ENCODE results near the gene MAOB.
"Not testable (repeated sequence)": the region's sequence is repeated elsewhere in the genome, so short reads cannot be mapped to it uniquely, and the experiment has no call there.

The MAOB gene

GRCh38 chrX:43753637-43754036 lies 128.6 kb downstream of the MAOB start:
- no peak for DNase-seq (ENCODE audit: low spot score)

DNA sequence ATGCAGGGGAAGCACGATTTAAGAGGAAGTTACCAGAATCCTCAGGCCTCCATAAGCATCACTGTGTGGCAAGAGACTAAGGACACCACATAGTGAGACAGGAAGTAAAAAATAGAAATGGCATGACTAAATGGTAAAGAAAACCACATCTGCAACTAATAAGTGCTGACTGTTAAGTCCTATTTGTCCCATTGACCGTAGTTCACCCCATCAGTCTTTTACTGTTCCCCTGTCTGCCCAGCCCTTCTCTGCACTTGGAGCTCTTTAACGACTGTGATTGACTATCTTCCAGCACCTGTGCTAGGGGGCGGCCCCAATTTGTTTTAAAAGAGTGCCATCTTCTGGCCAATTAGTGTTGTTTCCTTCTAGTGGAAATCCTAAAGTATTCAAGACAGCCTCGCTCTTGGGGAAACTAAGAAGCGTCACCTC lies 132.0 kb downstream of the MAOB start:
- DNase-seq (ENCODE audit: low spot score) = peak; percentile 47

GRCh38 chrX:43747476-43747875 lies 134.8 kb downstream of the MAOB start:
- no peak for DNase-seq (ENCODE audit: low spot score)

- DNase-seq (ENCODE audit: low spot score) = no peak
Measured at GRCh38 chrX:43745938-43746721, 136.1 kb downstream of the MAOB start.

DNA sequence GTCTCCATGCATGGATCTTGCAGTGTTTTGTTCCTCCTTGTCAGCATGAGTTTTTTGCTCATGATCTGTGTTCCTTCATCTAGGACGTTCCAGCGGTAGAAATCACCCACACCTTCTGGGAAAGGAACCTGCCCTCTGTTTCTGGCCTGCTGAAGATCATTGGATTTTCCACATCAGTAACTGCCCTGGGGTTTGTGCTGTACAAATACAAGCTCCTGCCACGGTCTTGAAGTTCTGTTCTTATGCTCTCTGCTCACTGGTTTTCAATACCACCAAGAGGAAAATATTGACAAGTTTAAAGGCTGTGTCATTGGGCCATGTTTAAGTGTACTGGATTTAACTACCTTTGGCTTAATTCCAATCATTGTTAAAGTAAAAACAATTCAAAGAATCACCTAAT lies 138.0 kb downstream of the MAOB start:
- no peak for DNase-seq (ENCODE audit: low spot score)

- DNase-seq (ENCODE audit: low spot score) = no peak
Measured at GRCh38 chrX:43743100-43743822, 139.0 kb downstream of the MAOB start.

GRCh38 chrX:43741843-43742573 lies 140.2 kb downstream of the MAOB start:
- no peak for DNase-seq (ENCODE audit: low spot score)

DNA sequence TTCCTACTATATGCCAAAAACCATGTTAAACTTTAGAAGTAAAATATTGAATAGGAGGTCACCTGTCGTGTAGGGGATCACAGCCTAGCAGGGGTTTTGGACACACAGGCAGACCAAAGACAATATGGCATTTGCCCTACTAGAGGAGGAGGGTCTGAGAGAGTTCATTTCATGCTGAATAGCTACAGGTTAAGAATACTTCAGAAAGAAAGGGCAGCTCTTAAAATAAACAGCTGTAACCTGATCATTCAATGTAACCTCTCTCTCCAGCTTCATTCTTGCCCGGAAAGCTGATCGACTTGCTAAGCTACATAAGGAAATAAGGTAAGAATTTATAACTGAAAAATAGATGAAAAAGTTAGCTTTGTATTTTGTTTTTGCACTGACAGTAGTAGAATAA lies 146.3 kb downstream of the MAOB start:
- no peak for DNase-seq (ENCODE audit: low spot score)

GRCh38 chrX:43735534-43735933 lies 146.7 kb downstream of the MAOB start:
- no peak for DNase-seq (ENCODE audit: low spot score)

GRCh38 chrX:43734444-43734843 lies 147.8 kb downstream of the MAOB start:
- DNase-seq (ENCODE audit: low spot score) = no peak

DNA sequence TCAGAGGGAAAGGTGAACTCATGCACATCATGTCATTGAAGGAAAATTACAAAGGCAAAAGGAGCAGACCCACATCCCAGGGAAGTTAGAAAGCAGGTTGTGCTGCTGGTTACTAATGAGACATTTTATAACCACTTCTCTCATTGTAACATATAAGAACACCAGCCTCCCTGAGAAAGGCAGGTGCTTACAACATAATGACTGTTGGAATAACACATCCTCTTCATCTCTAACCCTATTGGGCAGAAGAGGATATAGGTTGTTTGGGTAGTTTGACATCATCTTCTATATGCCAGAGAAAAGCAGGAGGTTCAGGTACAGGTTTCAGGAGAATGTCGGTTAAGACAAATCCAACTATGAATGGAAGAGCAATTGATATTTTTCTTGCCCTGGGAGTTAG lies 148.6 kb downstream of the MAOB start:
- no peak for DNase-seq (ENCODE audit: low spot score)

- no peak for DNase-seq (ENCODE audit: low spot score)
Measured at GRCh38 chrX:43731086-43731485, 151.2 kb downstream of the MAOB start.

DNA sequence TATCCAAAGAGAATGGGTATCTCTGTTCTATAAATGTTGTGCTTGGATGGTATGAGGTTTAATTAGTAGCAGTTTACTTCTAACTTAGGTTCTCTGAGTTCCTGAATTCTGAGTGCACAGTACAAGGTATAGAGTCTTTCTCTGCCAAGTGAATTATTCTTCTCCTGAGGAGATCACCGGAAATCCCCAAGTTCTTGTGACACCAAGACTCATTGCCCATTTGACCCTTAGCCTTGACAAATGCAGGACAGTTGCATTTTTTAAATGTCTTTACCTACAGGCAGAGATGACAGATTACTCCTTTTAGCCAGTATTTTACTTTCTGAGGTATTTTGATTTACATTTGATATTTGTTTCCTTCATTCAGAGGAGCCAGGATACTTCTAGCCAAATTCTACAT lies 153.3 kb downstream of the MAOB start:
- no peak for DNase-seq (ENCODE audit: low spot score)

DNA sequence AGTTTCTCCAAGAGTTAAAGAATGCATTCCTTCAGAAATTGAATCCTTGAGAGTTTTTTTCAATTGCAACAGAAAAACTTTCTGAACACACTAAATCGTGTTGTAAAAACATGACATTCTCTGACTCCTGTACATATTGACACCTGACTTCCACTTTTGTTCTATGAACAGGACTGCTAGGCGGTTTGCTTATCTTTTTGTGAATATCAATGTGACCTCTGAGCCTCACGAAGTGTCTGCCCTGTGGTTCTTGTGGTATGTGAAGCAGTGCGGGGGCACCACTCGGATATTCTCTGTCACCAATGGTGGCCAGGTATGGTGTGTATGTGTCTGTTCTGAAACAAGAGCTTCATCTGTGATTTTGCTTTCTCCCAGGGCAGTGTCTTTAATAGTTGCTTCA lies 154.2 kb downstream of the MAOB start:
- DNase-seq (ENCODE audit: low spot score) = no peak

DNA sequence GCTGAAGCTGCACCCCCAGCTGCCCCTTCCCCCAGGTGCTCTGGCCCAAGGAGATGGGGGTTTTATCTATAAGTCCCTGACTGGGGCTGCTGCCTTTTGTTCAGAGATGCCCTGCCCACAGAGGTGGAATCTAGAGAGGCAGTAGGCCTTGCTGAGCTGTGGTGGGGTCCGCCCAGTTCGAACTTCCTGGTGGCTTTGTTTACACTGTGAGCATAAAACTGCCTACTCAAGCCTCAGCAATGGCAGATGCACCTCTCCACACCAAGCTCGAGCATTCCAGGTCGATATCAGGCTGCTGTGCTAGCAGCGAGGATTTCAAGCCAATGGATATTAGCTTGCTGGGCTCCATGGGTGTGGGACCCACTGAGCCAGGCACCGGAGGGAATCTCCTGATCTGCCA lies 155.0 kb downstream of the MAOB start:
- DNase-seq (ENCODE audit: low spot score) = not testable (repeated sequence)

- DNase-seq (ENCODE audit: low spot score) = not testable (repeated sequence)
Measured at GRCh38 chrX:43725227-43725626, 157.0 kb downstream of the MAOB start.

- no peak for DNase-seq (ENCODE audit: low spot score)
Measured at GRCh38 chrX:43720961-43721360, 161.3 kb downstream of the MAOB start.

DNA sequence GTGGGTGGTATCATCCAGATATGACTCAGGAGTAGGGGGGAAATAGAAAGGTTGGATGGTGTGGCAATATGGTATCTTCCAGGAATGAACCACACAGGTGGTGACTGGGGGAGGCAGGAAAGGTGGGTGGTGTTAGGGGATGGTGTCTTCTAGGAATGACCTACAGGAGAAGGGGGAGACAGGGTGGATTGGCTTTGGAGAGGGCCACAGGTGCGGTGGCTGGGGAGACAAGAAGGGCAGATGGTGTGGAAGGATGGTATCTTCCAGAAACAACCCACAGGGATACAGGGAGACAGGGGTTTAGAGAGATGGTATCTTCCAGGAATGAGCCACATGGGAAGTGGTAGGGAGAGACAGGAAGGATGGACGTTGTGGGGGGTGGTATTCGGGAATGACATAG lies 162.2 kb downstream of the MAOB start:
- DNase-seq (ENCODE audit: low spot score) = no peak

DNA sequence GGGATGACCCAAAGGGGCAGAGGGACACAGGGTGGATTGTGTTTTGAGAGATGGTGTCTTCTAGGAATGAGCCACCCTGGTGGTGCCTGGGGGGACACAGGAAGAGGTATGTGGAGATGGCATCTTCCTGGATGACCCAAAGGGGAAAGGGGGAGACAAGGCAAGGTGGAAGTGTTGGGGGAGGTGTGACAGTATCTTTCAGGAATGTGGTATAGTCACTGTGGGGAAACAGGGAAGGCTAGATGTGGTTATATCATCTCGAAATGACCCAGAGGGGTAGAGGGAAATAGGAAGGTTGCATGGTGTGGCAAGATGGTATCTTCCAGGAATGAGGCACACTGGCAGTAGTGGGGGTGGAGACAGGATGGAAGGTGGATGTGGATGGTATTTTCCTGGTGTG lies 163.3 kb downstream of the MAOB start:
- DNase-seq (ENCODE audit: low spot score) = no peak

DNA sequence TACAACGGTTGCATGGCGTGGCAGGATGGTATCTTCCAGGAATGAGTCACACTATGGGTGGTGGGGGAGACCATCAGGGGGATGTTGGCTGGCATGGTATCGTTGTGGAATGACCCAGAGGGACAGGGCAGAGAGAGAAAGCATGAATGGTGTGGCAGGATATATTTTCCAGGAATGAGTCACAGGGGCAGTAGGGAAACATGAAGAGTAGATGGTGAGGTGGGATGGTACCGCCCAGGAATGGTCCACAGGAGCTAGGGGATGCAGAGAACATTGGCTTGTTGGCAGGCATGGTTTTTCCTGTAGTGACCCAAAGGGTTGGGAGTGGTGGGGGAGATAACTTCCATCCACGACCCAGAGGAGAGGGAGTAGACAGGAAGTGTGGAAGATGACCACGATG lies 163.7 kb downstream of the MAOB start:
- DNase-seq (ENCODE audit: low spot score) = no peak

DNA sequence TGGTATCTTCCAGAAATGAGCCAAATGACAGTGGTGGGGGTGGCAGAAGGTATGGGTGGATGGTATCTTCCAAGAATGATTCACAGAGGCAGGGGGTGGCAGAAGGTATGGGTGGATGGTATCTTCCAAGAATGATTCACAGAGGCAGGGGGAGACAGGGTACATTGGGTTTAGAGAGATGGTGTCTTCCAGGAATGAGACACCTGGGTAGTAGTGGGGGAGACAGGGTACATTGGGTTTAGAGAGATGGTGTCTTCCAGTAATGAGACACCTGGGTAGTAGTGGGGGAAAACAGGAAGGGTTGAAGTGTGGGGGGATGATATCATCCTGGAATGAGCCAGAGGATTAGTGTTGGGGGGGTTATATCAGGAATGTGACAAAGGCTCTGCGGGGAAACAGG lies 164.2 kb downstream of the MAOB start:
- DNase-seq (ENCODE audit: low spot score) = no peak

DNA sequence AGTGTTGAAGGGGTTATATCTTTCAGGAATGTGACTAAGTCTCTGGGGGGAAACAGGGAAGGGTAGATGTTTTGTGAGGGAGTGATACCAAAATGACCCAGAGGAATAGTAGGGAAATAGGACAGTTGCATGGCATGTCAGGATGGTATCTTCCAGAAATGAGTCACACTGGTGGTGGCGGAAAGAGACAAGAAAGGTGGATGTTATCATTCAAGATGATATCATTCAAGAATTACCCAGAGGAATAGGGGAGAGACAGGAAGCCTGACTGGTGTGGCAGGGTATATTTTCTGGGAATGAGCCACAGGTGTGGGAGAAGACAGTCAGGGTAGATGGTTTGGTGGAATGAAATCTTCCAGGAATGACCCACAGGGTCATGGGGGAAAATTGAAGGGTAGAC lies 165.1 kb downstream of the MAOB start:
- no peak for DNase-seq (ENCODE audit: low spot score)

DNA sequence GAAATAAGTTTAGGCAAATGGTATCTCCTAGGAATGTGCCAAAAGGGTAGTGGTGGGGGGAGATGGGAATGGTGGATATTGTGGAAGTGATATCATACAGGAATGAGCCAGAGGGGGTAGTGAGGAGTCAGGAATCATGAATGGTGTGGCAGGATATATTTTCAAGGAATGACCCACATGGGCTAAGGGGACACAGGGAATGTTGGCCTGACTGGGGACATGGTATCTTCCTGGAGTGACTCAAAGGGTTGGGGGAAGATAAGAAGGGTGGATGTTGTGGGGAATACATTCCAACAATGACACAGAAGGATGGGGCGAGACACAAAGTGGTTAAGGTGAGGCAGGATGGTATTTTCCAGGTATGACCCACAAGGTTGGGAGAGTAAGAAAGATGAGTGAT lies 165.6 kb downstream of the MAOB start:
- DNase-seq (ENCODE audit: low spot score) = no peak

All from putamen (tissue), 1 donor.